H1 (cell line): Measurements from ENCODE around the gene PTPRCAP. TPM values are rescaled to one million over a fixed set of nuclear protein-coding genes. Genes with fewer than 3 reads are reported as not detected.

Experiments
- CBX5 ChIP-seq: fragments of 300-800, 300-1000 bp; sonication (generic); IDR thresholded peaks from 2 replicates; pipeline ENCODE4 v1.7.1; 2016; ENCODE audit warnings: antibody characterized with exemption, low read length, low read depth
- CHD2 ChIP-seq: IDR thresholded peaks from 2 replicates; pipeline ENCODE4 v1.6.1; 2012; ENCODE audit warnings: low read length, improper control_type of control experiment
- HDAC2 ChIP-seq, 2 experiments: fragments of 300-600 bp in 1 of 2; sonication (generic) in 1 of 2; IDR thresholded peaks; 2 replicates each; pipeline ENCODE4 v1.6.1; 2011 to 2012; ENCODE audit warnings: low read depth in 2 of 2, low read length in 2 of 2, mild to moderate bottlenecking in 2 of 2, moderate library complexity in 2 of 2, borderline replicate concordance in 1 of 2, inconsistent platforms in 1 of 2
- RAD21 ChIP-seq, 2 experiments: IDR thresholded peaks in 1 of 2; conservative IDR thresholded peaks in 1 of 2; 2 replicates each; pipeline ENCODE4 v1.6.1; 2011; ENCODE audit warnings: low read depth in 2 of 2, low read length in 2 of 2, improper control_type of control experiment in 1 of 2, inconsistent platforms in 1 of 2, mild to moderate bottlenecking in 1 of 2, moderate library complexity in 1 of 2
- RXRA ChIP-seq: IDR thresholded peaks from 2 replicates; pipeline ENCODE4 v1.6.1; 2011; ENCODE audit warnings: low read depth, mild to moderate bottlenecking, low read length, moderate library complexity; ENCODE audit not compliant: insufficient read depth
- polyA plus RNA-seq, 7 experiments: library from polyadenylated mRNA; depleted of rRNA in 3 of 7; stranded (reverse) in 5 of 7; unstranded in 2 of 7; fragments of >200 nt in 5 of 7; fragments of 200-250 nt in 2 of 7; gene quantifications; 1 replicate in 5 of 7; 2 replicates in 1 of 7; 4 replicates in 1 of 7; pipeline versions ENCODE4 v1.2.1 to v1.2.3, GENCODE V29; 2011 to 2013; ENCODE audit warnings: missing spikeins in 2 of 7, mixed read lengths in 2 of 7
- total RNA-seq: library from RNA; stranded (reverse); fragmentation: NEBNext Ultra II Directional; extraction: Animal tissue kit (Norgen Biotek cat#: 25700); gene quantifications from 2 replicates; pipeline ENCODE4 v1.2.1, GENCODE V29; 2021

Gene PTPRCAP
- total and polyA plus RNA-seq, 2 of the 8 experiments (the other 6 are each of a cell fraction or from before 2014, with no cell fraction given), result 0.78 to 6.7 TPM

DNA sequence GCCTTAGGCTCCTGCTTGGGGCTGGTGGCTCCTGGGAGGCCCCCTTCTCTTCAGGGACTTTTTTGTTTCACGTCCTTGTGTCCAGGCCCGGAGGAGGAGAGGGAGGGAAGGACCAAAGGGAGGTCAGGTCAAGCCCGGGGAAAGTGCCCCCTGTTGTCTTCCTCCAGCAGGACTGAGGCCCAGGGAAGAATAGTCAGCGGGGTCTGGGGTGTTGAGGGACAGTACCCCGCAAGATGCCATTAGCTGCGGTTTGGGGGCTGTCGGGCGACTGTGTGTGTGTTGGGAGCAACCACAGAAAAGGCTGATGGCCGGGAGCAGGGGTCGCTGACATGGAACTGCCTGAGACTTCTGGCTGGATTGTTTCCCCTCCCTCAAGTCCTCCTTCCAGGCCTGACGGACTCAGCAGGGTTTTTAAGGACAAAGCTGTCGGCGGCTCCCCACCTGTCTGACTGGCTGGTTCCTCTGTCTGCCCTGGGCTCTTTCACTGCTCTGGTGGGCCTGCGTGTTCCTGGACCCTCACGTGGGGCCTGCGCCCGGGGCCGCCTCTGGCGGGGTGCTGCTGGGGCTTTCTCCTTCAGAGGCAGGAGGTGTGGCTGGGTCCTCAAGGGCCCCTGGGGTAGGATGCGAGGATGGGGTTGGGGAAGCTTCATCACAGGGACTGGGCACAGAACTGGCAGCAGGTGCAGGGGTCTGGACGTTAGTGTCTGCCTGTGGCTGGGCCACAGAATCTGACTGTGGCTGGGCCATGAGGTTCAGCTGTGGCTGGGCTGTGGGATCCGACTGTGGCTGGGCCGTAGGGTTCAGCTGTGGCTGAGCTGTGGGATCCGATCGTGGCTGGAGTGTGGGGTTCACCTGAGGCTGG, 13.5 kb upstream of the PTPRCAP start (continued):
- TF ChIP-seq HDAC2 (IDR thresholded peaks at IDR 0.05; ENCODE audit: borderline replicate concordance in 1 of 2, low read depth in 2 of 2, low read length in 2 of 2) (no peak), CBX5 (no peak), RAD21 (IDR thresholded peaks at IDR 0.05 in 1 of 2, conservative IDR thresholded peaks at IDR 0.05 in 1 of 2; ENCODE audit: low read depth in 2 of 2, low read length in 2 of 2) (no peak), RXRA (no peak), CHD2 (no peak)
